WTC11 (cell line): Measurements from ENCODE around the gene CNTNAP1. TPM values are rescaled to one million over a fixed set of nuclear protein-coding genes. Genes with fewer than 3 reads are reported as not detected.

ENCODE experiments used
- ATAC-seq: fragments of 200-7000 bp; cut with Tn5 transposase; 2 replicates; pipeline ENCODE4 v1.10.0; 2021; ENCODE audit warnings: mild to moderate bottlenecking, moderate library complexity
- CTCF ChIA-PET: fragments of 300-600 bp; sonication (Branson Sonifier 250); formaldehyde crosslinking; loops from one replicate; lab custom pipeline; 2021; ENCODE audit warnings: antibody characterized with exemption; lab: Charles Lee
- POLR2A ChIA-PET: fragments of 350-600 bp; sonication (Branson Sonifier 250); formaldehyde crosslinking; loops from one replicate; lab custom pipeline; 2021; ENCODE audit warnings: antibody characterized with exemption; lab: Charles Lee
- DNase-seq: peaks from one replicate; pipeline ENCODE4 v3.0.0; 2021; ENCODE audit warnings: low spot score
- H3K27ac Mint-ChIP-seq: 2 replicates; pipeline ENCODE4 v1.8.0; 2021; ENCODE audit warnings: mixed read lengths
- H3K27me3 Mint-ChIP-seq: 2 replicates; pipeline ENCODE4 v1.8.0; 2021; ENCODE audit warnings: low read depth, mild to moderate bottlenecking, moderate library complexity, mixed read lengths
- H3K36me3 Mint-ChIP-seq: 2 replicates; pipeline ENCODE4 v1.8.0; 2021; ENCODE audit warnings: mixed read lengths
- H3K4me1 Mint-ChIP-seq: 2 replicates; pipeline ENCODE4 v1.8.0; 2022; ENCODE audit warnings: mixed read lengths
- H3K4me3 Mint-ChIP-seq: 2 replicates; pipeline ENCODE4 v1.8.0; 2021; ENCODE audit warnings: mild to moderate bottlenecking, moderate library complexity, mixed read lengths
- H3K9me3 Mint-ChIP-seq: 2 replicates; pipeline ENCODE4 v1.8.0; 2021; ENCODE audit warnings: mixed read lengths
- CTCF ChIP-seq: fragments of 200-600 bp; IDR thresholded peaks from 2 replicates; pipeline ENCODE4 v1.8.0; 2022; ENCODE audit warnings: antibody characterized with exemption
- E2F4 ChIP-seq: sonication (generic); formaldehyde crosslinking; IDR thresholded peaks from 2 replicates; pipeline ENCODE4 v1.8.1; 2022; ENCODE audit warnings: low read depth, mild to moderate bottlenecking, moderate library complexity, missing genetic modification reagents, borderline replicate concordance
- EMX1 ChIP-seq: fragments of 250-450 bp; sonication (Bioruptor Pico); IDR thresholded peaks from 2 replicates; pipeline ENCODE4 v1.8.0; 2021; ENCODE audit warnings: mild to moderate bottlenecking
- ERG ChIP-seq: fragments of 250-450 bp; sonication (Bioruptor Pico); IDR thresholded peaks from 2 replicates; pipeline ENCODE4 v1.8.0; 2021; ENCODE audit warnings: mild to moderate bottlenecking
- ESRRA ChIP-seq: sonication (generic); formaldehyde crosslinking; IDR thresholded peaks from 2 replicates; pipeline ENCODE4 v1.8.1; 2022; ENCODE audit warnings: mild to moderate bottlenecking, missing genetic modification reagents, borderline replicate concordance
- FOXP4 ChIP-seq: sonication (generic); formaldehyde crosslinking; IDR thresholded peaks from 2 replicates; pipeline ENCODE4 v1.8.0; 2022; ENCODE audit warnings: mild to moderate bottlenecking, missing genetic modification reagents
- GABPB1 ChIP-seq: sonication (generic); formaldehyde crosslinking; IDR thresholded peaks from 2 replicates; pipeline ENCODE4 v1.8.1; 2023; ENCODE audit warnings: mild to moderate bottlenecking, missing genetic modification reagents
- GTF2I ChIP-seq: fragments of 250-450 bp; sonication (Bioruptor Pico); conservative IDR thresholded peaks from 2 replicates; pipeline ENCODE4 v1.4.0; 2021; ENCODE audit warnings: mild to moderate bottlenecking
- IRF2 ChIP-seq: sonication (generic); formaldehyde crosslinking; IDR thresholded peaks from 2 replicates; pipeline ENCODE4 v1.8.0; 2022; ENCODE audit warnings: low read depth, missing genetic modification reagents, borderline replicate concordance
- KAT7 ChIP-seq: sonication (generic); formaldehyde crosslinking; IDR thresholded peaks from 2 replicates; pipeline ENCODE4 v1.8.1; 2023; ENCODE audit warnings: missing genetic modification reagents, mild to moderate bottlenecking, borderline replicate concordance
- MAX ChIP-seq: sonication (generic); formaldehyde crosslinking; IDR thresholded peaks from 2 replicates; pipeline ENCODE4 v1.8.0; 2022; ENCODE audit warnings: mild to moderate bottlenecking, missing genetic modification reagents
- MYBL2 ChIP-seq: sonication (generic); formaldehyde crosslinking; IDR thresholded peaks from 2 replicates; pipeline ENCODE4 v1.8.1; 2023; ENCODE audit warnings: mild to moderate bottlenecking, moderate library complexity, missing genetic modification reagents
- NFYB ChIP-seq: sonication (generic); formaldehyde crosslinking; conservative IDR thresholded peaks from 2 replicates; pipeline ENCODE4 v1.8.0; 2022; ENCODE audit warnings: low read depth, missing genetic modification reagents
- PREB ChIP-seq: sonication (generic); formaldehyde crosslinking; IDR thresholded peaks from 2 replicates; pipeline ENCODE4 v1.8.1; 2022; ENCODE audit warnings: mild to moderate bottlenecking, missing genetic modification reagents, moderate library complexity, borderline replicate concordance
- RORB ChIP-seq: fragments of 250-450 bp; sonication (Bioruptor Pico); IDR thresholded peaks from 2 replicates; pipeline ENCODE4 v1.9.0; 2021; ENCODE audit warnings: mild to moderate bottlenecking
- SP1 ChIP-seq: sonication (generic); formaldehyde crosslinking; conservative IDR thresholded peaks from 2 replicates; pipeline ENCODE4 v1.8.1; 2022; ENCODE audit warnings: missing genetic modification reagents
- TP53 ChIP-seq: sonication (generic); formaldehyde crosslinking; IDR thresholded peaks from 2 replicates; pipeline ENCODE4 v1.8.1; 2023; ENCODE audit warnings: mild to moderate bottlenecking, missing genetic modification reagents
- USF1 ChIP-seq: sonication (generic); formaldehyde crosslinking; IDR thresholded peaks from 2 replicates; pipeline ENCODE4 v1.8.0; 2022; ENCODE audit warnings: mild to moderate bottlenecking, missing genetic modification reagents
- USF2 ChIP-seq: sonication (generic); formaldehyde crosslinking; IDR thresholded peaks from 2 replicates; pipeline ENCODE4 v1.8.1; 2023; ENCODE audit warnings: mild to moderate bottlenecking, missing genetic modification reagents, moderate library complexity
- ZMAT4 ChIP-seq: fragments of 250-450 bp; sonication (Bioruptor Pico); IDR thresholded peaks from 2 replicates; pipeline ENCODE4 v1.9.0; 2021; ENCODE audit warnings: mild to moderate bottlenecking
- ZNF138 ChIP-seq: sonication (generic); formaldehyde crosslinking; conservative IDR thresholded peaks from 2 replicates; pipeline ENCODE4 v1.8.1; 2022; ENCODE audit warnings: mild to moderate bottlenecking, moderate library complexity, missing genetic modification reagents
- ZNF219 ChIP-seq: sonication (generic); formaldehyde crosslinking; IDR thresholded peaks from 2 replicates; pipeline ENCODE4 v1.8.0; 2023; ENCODE audit warnings: missing genetic modification reagents, mild to moderate bottlenecking, borderline replicate concordance
- ZNF263 ChIP-seq: sonication (generic); formaldehyde crosslinking; IDR thresholded peaks from 2 replicates; pipeline ENCODE4 v1.8.1; 2022; ENCODE audit warnings: low read depth, mild to moderate bottlenecking, moderate library complexity, missing genetic modification reagents
- ZNF317 ChIP-seq: sonication (generic); formaldehyde crosslinking; IDR thresholded peaks from 2 replicates; pipeline ENCODE4 v1.8.1; 2023; ENCODE audit warnings: low read depth, mild to moderate bottlenecking, moderate library complexity, missing genetic modification reagents, borderline replicate concordance
- total RNA-seq: library from RNA; stranded (reverse); gene quantifications from 3 replicates; pipeline ENCODE4 v1.2.3, GENCODE V29; 2021

The CNTNAP1 gene
- total RNA-seq, 1 experiment from 2014 or later: 12.1 TPM

GRCh38 chr17:42676424-42677011, 5.8 kb upstream of the CNTNAP1 start, which contains the start of gene PLEKHH3 (continued):
- TF ChIP-seq ZNF138 (CRISPR knock-in tag): no peak
- no peak for TF ChIP-seq EMX1 (CRISPR knock-in tag)
- 0 out of 2 replicates have a peak, but pooled peaks have one; percentile 10 for TF ChIP-seq USF1
- TF ChIP-seq USF2 (CRISPR knock-in tag): no peak; the same call in 1 of the 2 replicates
- TF ChIP-seq RORB (CRISPR knock-in tag): no peak
- TF ChIP-seq FOXP4: no peak

- H3K27ac Mint-ChIP-seq: peak overlapping the region; percentile 94
- ATAC-seq: peak; percentile 68
- peak overlapping the region; percentile 79 for H3K4me3 Mint-ChIP-seq
- ChIA-PET POLR2A (interaction anchor here (1.6 to 2.3 kb wide), 3 partner anchors 59 to 99 kb away, joined by 5 to 8 read pairs (median 7); partner anchors contain the start of genes PSMC3IP, RETREG3 and TUBG1), CTCF (interaction anchor here (1.0 to 6.5 kb wide), 7 partner anchors 18 to 121 kb away, joined by 3 to 122 read pairs (median 14); partner anchors contain the start of genes CNTD1, COA3, PSMC3IP and RETREG3)
- H3K36me3 Mint-ChIP-seq: no peaks in the 10 kb centered on the region
- DNase-seq: peak; percentile 100
- H3K4me1 Mint-ChIP-seq: peaks cover 40% of the 10 kb centered on the region
- peaks cover 8% of the 10 kb centered on the region for H3K27me3 Mint-ChIP-seq
- H3K9me3 Mint-ChIP-seq: no peaks in the 10 kb centered on the region
- peak; percentile 65 for TF ChIP-seq SP1 (CRISPR knock-in tag)
- no peak for TF ChIP-seq CTCF
- no peak for TF ChIP-seq ZNF263 (CRISPR knock-in tag)
- no peak for TF ChIP-seq ESRRA
- TF ChIP-seq ZNF317 (CRISPR knock-in tag): no peak
- no peak for TF ChIP-seq E2F4 (CRISPR knock-in tag)
- TF ChIP-seq GTF2I (CRISPR knock-in tag): peak; percentile 77
- TF ChIP-seq GABPB1 (CRISPR knock-in tag): peak; percentile 97
- TF ChIP-seq KAT7 (CRISPR knock-in tag): no peak
- TF ChIP-seq MYBL2 (CRISPR knock-in tag): no peak
- TF ChIP-seq NFYB (CRISPR knock-in tag): peak; percentile 82
- no peak for TF ChIP-seq TP53 (CRISPR knock-in tag)
- no peak for TF ChIP-seq IRF2 (CRISPR knock-in tag)
- no peak for TF ChIP-seq MAX (CRISPR knock-in tag)
- TF ChIP-seq ERG: no peak
- no peak for TF ChIP-seq ZNF219 (CRISPR knock-in tag)
- TF ChIP-seq PREB (CRISPR knock-in tag): no peak
- TF ChIP-seq ZMAT4 (CRISPR knock-in tag): no peak
Observed at GRCh38 chr17:42677012-42677857, 5.1 kb upstream of the CNTNAP1 start.
